K562 (cell line): ENCODE measurements around the gene IL20. TPM values are rescaled to one million over a fixed set of nuclear protein-coding genes. Genes with fewer than 3 reads are reported as not detected.
A peak's percentile ranks its signal among the peaks of the same experiment; 100 is the strongest.

Experiments used
- ARID4B ChIP-seq: sonication (generic); formaldehyde crosslinking; IDR thresholded peaks from 2 replicates; pipeline ENCODE4 v1.8.0; 2022; ENCODE audit warnings: mild to moderate bottlenecking, missing genetic modification reagents
- HOXB6 ChIP-seq: fragments of 250-450 bp; sonication (Bioruptor Pico); IDR thresholded peaks from 2 replicates; pipeline ENCODE4 v1.5.1; 2022; ENCODE audit warnings: mild to moderate bottlenecking, borderline replicate concordance
- TFAP4 ChIP-seq: sonication (generic); formaldehyde crosslinking; IDR thresholded peaks from 2 replicates; pipeline ENCODE4 v1.8.0; 2022; ENCODE audit warnings: missing genetic modification reagents, mild to moderate bottlenecking, moderate library complexity, borderline replicate concordance
- THRA ChIP-seq: fragments of 450-650 bp; IDR thresholded peaks from 2 replicates; pipeline ENCODE4 v1.6.1; 2017; ENCODE audit warnings: mild to moderate bottlenecking, moderate library complexity
- TRIM28 ChIP-seq: fragments of 450-650 bp; IDR thresholded peaks from 2 replicates; pipeline ENCODE4 v1.6.1; 2017
- ZFP91 ChIP-seq: sonication (generic); formaldehyde crosslinking; IDR thresholded peaks from 2 replicates; pipeline ENCODE4 v1.8.0; 2022; ENCODE audit warnings: mild to moderate bottlenecking, missing genetic modification reagents
- ZNF184 ChIP-seq: sonication (generic); formaldehyde crosslinking; IDR thresholded peaks from 2 replicates; pipeline ENCODE4 v1.5.0; 2020; ENCODE audit warnings: missing genetic modification reagents
- ZNF232 ChIP-seq: sonication (generic); formaldehyde crosslinking; IDR thresholded peaks from 2 replicates; pipeline ENCODE4 v1.8.0; 2022; ENCODE audit warnings: mild to moderate bottlenecking, missing genetic modification reagents
- ZNF740 ChIP-seq, 3 experiments: fragments of 200-800 bp in 1 of 3; sonication (Bioruptor generic) in 1 of 3; sonication (generic) in 1 of 3; formaldehyde crosslinking in 1 of 3; IDR thresholded peaks; 2 replicates each; pipeline versions ENCODE4 v1.6.1 to v1.8.0; 2016 to 2022; ENCODE audit warnings: mild to moderate bottlenecking in 2 of 3, missing compliant biosample characterization in 2 of 3, missing genetic modification characterization in 2 of 3, missing genetic modification reagents in 1 of 3
- polyA plus RNA-seq, 8 experiments: library from polyadenylated mRNA; depleted of rRNA in 4 of 8; stranded (reverse) in 5 of 8; unstranded in 3 of 8; fragments of >200 nt; fragmentation: Nextera tagmentation in 2 of 8; fragmentation: Illumina TruSeq in 1 of 8; extraction: Ambion mirVana in 2 of 8; extraction: Trizol in 1 of 8; gene quantifications; 2 replicates each; pipeline versions ENCODE4 v1.2.1 to v1.2.3, GENCODE V29; 2011 to 2014; ENCODE audit warnings: inconsistent platforms in 1 of 8, missing spikeins in 1 of 8
- total RNA-seq, 7 experiments: library from RNA; depleted of rRNA in 6 of 7; stranded (reverse); fragments of >200 nt in 6 of 7; fragmentation: Illumina TruSeq in 2 of 7; extraction: Trizol in 2 of 7; gene quantifications; 2 replicates each; pipeline versions ENCODE4 v1.2.1 to v1.2.3, GENCODE V29; 2011 to 2021; ENCODE audit warnings: low replicate concordance in 1 of 7
- TF ChIP-seq, protein P1 (sequence below): fragments of 450-650 bp; IDR thresholded peaks from 2 replicates; pipeline ENCODE4 v1.6.1; 2016; ENCODE audit warnings: borderline replicate concordance
- TF ChIP-seq, protein P2 (sequence below): IDR thresholded peaks from 2 replicates; pipeline ENCODE4 v1.6.1; 2016; ENCODE audit warnings: missing genetic modification characterization, missing compliant biosample characterization

The IL20 gene
- total and polyA plus RNA-seq, 9 of the 15 experiments (the other 6 are each of a cell fraction or from before 2014, with no cell fraction given) = not detected

DNA sequence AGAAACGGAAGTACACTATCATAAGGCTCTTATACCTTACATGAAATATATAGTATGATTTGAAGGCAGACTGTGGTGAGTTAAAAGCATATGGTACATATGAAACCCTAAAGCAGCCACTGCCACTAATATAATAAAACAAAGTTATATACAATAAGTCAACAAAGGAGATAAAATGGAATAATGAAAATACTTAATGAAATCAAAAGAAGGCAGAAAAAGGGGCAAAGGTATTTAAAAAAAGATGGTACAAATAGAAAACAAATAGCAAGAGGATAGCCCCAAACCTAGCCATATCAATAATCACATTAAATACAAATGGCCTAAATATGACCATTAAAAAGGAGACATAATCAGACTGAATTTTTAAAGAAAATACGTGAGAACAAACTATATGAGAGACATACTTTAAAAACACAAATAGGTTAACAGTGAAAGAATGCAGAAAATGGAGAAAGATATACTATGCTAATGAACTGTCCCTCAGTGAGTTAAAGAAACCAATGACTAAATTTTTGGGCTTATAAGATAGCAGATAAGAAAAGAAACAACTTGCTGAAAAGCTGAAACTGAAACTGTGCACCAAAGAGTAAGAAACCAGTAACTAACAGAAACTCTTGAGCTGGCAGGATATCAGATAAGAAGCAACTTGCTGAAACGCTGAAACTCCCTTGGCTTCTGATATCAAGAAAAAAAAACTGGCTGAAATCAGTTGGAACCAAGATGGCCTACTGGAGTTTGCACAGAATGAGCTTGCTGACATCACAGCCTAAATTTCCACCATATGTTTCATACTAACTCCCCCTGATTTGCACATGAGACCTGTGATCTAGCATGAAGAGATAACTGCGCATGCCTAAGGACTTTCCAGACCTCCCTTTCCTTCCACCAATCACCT is 48.8 kb upstream of the IL20 start (continued):
- TF ChIP-seq, protein P1, sequence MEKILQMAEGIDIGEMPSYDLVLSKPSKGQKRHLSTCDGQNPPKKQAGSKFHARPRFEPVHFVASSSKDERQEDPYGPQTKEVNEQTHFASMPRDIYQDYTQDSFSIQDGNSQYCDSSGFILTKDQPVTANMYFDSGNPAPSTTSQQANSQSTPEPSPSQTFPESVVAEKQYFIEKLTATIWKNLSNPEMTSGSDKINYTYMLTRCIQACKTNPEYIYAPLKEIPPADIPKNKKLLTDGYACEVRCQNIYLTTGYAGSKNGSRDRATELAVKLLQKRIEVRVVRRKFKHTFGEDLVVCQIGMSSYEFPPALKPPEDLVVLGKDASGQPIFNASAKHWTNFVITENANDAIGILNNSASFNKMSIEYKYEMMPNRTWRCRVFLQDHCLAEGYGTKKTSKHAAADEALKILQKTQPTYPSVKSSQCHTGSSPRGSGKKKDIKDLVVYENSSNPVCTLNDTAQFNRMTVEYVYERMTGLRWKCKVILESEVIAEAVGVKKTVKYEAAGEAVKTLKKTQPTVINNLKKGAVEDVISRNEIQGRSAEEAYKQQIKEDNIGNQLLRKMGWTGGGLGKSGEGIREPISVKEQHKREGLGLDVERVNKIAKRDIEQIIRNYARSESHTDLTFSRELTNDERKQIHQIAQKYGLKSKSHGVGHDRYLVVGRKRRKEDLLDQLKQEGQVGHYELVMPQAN = no peak
- TF ChIP-seq ZNF184 (CRISPR knock-in tag) = no peak
- no peak; the same call in 1 of the 2 replicates for TF ChIP-seq THRA
- no peak for TF ChIP-seq ZFP91
- TF ChIP-seq ZNF740 (CRISPR knock-in tag; IDR thresholded peaks at IDR 0.05) = no peak
- no peak for TF ChIP-seq ZNF740 (tag; IDR thresholded peaks at IDR 0.05)
- no peak; the same call in 1 of the 2 replicates for TF ChIP-seq TFAP4 (CRISPR knock-in tag)
- no peak; the same call in 1 of the 2 replicates for TF ChIP-seq TRIM28
- TF ChIP-seq HOXB6 = no peak
- no peak for TF ChIP-seq ZNF232 (CRISPR knock-in tag)
- TF ChIP-seq, protein P2, sequence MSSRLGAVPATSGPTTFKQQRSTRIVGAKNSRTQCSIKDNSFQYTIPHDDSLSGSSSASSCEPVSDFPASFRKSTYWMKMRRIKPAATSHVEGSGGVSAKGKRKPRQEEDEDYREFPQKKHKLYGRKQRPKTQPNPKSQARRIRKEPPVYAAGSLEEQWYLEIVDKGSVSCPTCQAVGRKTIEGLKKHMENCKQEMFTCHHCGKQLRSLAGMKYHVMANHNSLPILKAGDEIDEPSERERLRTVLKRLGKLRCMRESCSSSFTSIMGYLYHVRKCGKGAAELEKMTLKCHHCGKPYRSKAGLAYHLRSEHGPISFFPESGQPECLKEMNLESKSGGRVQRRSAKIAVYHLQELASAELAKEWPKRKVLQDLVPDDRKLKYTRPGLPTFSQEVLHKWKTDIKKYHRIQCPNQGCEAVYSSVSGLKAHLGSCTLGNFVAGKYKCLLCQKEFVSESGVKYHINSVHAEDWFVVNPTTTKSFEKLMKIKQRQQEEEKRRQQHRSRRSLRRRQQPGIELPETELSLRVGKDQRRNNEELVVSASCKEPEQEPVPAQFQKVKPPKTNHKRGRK (tag) = peak; percentile 91
- TF ChIP-seq ARID4B (CRISPR knock-in tag) = no peak
